HEK293 (cell line): ENCODE measurements around the gene INPP5D.

Source experiments
- CTCF ChIA-PET: fragments of 350-600 bp; formaldehyde crosslinking; extraction: SDS; loops from one replicate; lab custom pipeline; 2021; ENCODE audit warnings: antibody characterized with exemption; lab: Yijun Ruan, JAX
- POLR2A ChIA-PET: fragments of 300-600 bp; formaldehyde crosslinking; extraction: SDS; loops from one replicate; lab custom pipeline; 2020; ENCODE audit warnings: antibody characterized with exemption, inconsistent platforms; lab: Yijun Ruan, JAX
- H3K27ac ChIP-seq: fragments of 200-500 bp; sonication (Bioruptor generic); 2 replicates; pipeline ENCODE4 v1.5.1; 2014; ENCODE audit warnings: low read depth, low read length, control low read depth, inconsistent platforms; ENCODE audit errors: extremely low read depth
- H3K36me3 ChIP-seq, 2 experiments: fragments of 200-500 bp in 1 of 2; sonication (Bioruptor generic) in 1 of 2; 1 replicate in 1 of 2; 2 replicates in 1 of 2; pipeline ENCODE4 v1.5.1; 2014 to 2017; ENCODE audit warnings: inconsistent platforms in 2 of 2, low read length in 2 of 2; ENCODE audit not compliant: control insufficient read depth in 2 of 2, insufficient read depth in 1 of 2
- H3K4me1 ChIP-seq: fragments of 200-500 bp; sonication (Bioruptor generic); 2 replicates; pipeline ENCODE4 v1.5.1; 2014; ENCODE audit warnings: mild to moderate bottlenecking, low read length, inconsistent platforms; ENCODE audit not compliant: control insufficient read depth, insufficient read depth
- H3K4me3 ChIP-seq: 2 replicates; pipeline ENCODE4 v1.5.1; 2011; ENCODE audit warnings: low read depth, mild to moderate bottlenecking, control low read depth, low read length, moderate library complexity
- H3K9me3 ChIP-seq: fragments of 200-500 bp; sonication (Bioruptor generic); 2 replicates; pipeline ENCODE4 v1.5.1; 2014; ENCODE audit warnings: low read depth, low read length, inconsistent platforms; ENCODE audit not compliant: control insufficient read depth, insufficient read depth
- GLIS1 ChIP-seq: fragments of 450-650 bp; formaldehyde crosslinking; IDR thresholded peaks from 2 replicates; pipeline ENCODE4 v1.5.1; 2016; ENCODE audit warnings: missing biosample characterization, missing genetic modification characterization
- HOXA7 ChIP-seq: sonication (generic); formaldehyde crosslinking; IDR thresholded peaks from 2 replicates; pipeline ENCODE4 v1.8.1; 2022; ENCODE audit warnings: missing genetic modification reagents, borderline replicate concordance
- HOXD13 ChIP-seq: sonication (generic); formaldehyde crosslinking; IDR thresholded peaks from 2 replicates; pipeline ENCODE4 v1.8.0; 2022; ENCODE audit warnings: missing genetic modification reagents, borderline replicate concordance
- IKZF3 ChIP-seq: fragments of 450-650 bp; IDR thresholded peaks from 2 replicates; pipeline ENCODE4 v1.5.0; 2018; ENCODE audit warnings: missing biosample characterization, mild to moderate bottlenecking, missing genetic modification characterization, moderate library complexity
- OVOL3 ChIP-seq: fragments of 450-650 bp; formaldehyde crosslinking; IDR thresholded peaks from 2 replicates; pipeline ENCODE4 v1.5.1; 2016; ENCODE audit warnings: missing biosample characterization, missing genetic modification characterization
- RBAK ChIP-seq: fragments of 450-650 bp; formaldehyde crosslinking; IDR thresholded peaks from 2 replicates; pipeline ENCODE4 v1.5.1; 2016; ENCODE audit warnings: missing biosample characterization, missing genetic modification characterization
- SP7 ChIP-seq: fragments of 450-650 bp; formaldehyde crosslinking; IDR thresholded peaks from 2 replicates; pipeline ENCODE4 v1.5.1; 2016; ENCODE audit warnings: missing biosample characterization, missing genetic modification characterization
- YY1 ChIP-seq: fragments of 450-650 bp; formaldehyde crosslinking; IDR thresholded peaks from 2 replicates; pipeline ENCODE4 v1.5.1; 2018; ENCODE audit warnings: missing biosample characterization, missing genetic modification characterization
- ZBTB8A ChIP-seq: fragments of 450-650 bp; formaldehyde crosslinking; IDR thresholded peaks from 2 replicates; pipeline ENCODE4 v1.5.1; 2016; ENCODE audit warnings: missing biosample characterization, missing genetic modification characterization
- ZNF112 ChIP-seq: fragments of 450-650 bp; formaldehyde crosslinking; IDR thresholded peaks from 2 replicates; pipeline ENCODE4 v1.5.0; 2017; ENCODE audit warnings: missing biosample characterization, missing genetic modification characterization
- ZNF114 ChIP-seq: fragments of 450-650 bp; formaldehyde crosslinking; IDR thresholded peaks from 2 replicates; pipeline ENCODE4 v1.5.0; 2017; ENCODE audit warnings: missing biosample characterization, missing genetic modification characterization
- ZNF140 ChIP-seq: fragments of 450-650 bp; formaldehyde crosslinking; IDR thresholded peaks from 2 replicates; pipeline ENCODE4 v1.5.1; 2016; ENCODE audit warnings: missing biosample characterization, missing genetic modification characterization
- ZNF596 ChIP-seq: fragments of 450-650 bp; IDR thresholded peaks from 2 replicates; pipeline ENCODE4 v1.5.0; 2018; ENCODE audit warnings: missing biosample characterization, mild to moderate bottlenecking, missing genetic modification characterization, moderate library complexity
- ZNF660 ChIP-seq: fragments of 450-650 bp; IDR thresholded peaks from 2 replicates; pipeline ENCODE4 v1.5.1; 2018; ENCODE audit warnings: missing biosample characterization, mild to moderate bottlenecking, missing genetic modification characterization
- ZNF747 ChIP-seq: fragments of 450-650 bp; formaldehyde crosslinking; IDR thresholded peaks from 2 replicates; pipeline ENCODE4 v1.5.1; 2016; ENCODE audit warnings: missing biosample characterization, missing genetic modification characterization
- TF ChIP-seq, protein P1 (sequence below): fragments of 450-650 bp; formaldehyde crosslinking; optimal IDR thresholded peaks from 2 replicates; pipeline ENCODE3; 2016; ENCODE audit warnings: missing biosample characterization, mild to moderate bottlenecking, missing genetic modification characterization

INPP5D gene

GRCh38 chr2:233252227-233252626 is 192.1 kb downstream of the INPP5D start:
- CTCF ChIA-PET, result interaction anchor here (0.6 to 3.0 kb wide), 12 partner anchors 12 to 790 kb away, joined by 3 to 20 read pairs (median 4); no protein-coding TSS in a partner anchor
- Histone ChIP-seq H3K36me3 (peaks cover 12 to 36% of the 10 kb centered on the region in 2 experiments), H3K4me3 (peak overlapping the region; percentile 98), H3K27ac (no peak overlapping the region), H3K4me1 (no peaks in the 10 kb centered on the region), H3K9me3 (no peaks in the 10 kb centered on the region)
- POLR2A ChIA-PET, result interaction anchor here (1.2 kb wide), 1 partner anchor 50 kb away, joined by 3 read pairs; no protein-coding TSS in a partner anchor
- TF ChIP-seq ZNF140 (tag by site-specific recombination) (no peak), ZNF747 (tag by site-specific recombination) (no peak), ZNF660 (tag by site-specific recombination) (no peak), ZNF596 (tag by site-specific recombination) (no peak), GLIS1 (tag by site-specific recombination) (no peak), ZNF114 (tag by site-specific recombination) (no peak), HOXA7 (no peak), HOXD13 (CRISPR knock-in tag) (no peak), ZBTB8A (tag by site-specific recombination) (no peak), YY1 (tag by site-specific recombination) (no peak), ZNF112 (tag by site-specific recombination) (no peak), IKZF3 (tag by site-specific recombination) (no peak), RBAK (tag by site-specific recombination) (no peak), SP7 (no peak)

- H3K9me3 ChIP-seq, result no peaks in the 10 kb centered on the region
- H3K4me3 ChIP-seq, result no peak overlapping the region
- no peak for TF ChIP-seq ZNF747 (tag by site-specific recombination)
- H3K36me3 ChIP-seq, result peaks cover 27 to 64% of the 10 kb centered on the region in 2 experiments
- ChIA-PET POLR2A (no interaction called here), CTCF (interaction anchor here (0.6 kb wide), 1 partner anchor 46 kb away, joined by 3 read pairs; no protein-coding TSS in a partner anchor)
- H3K27ac ChIP-seq, result no peak overlapping the region
- no peaks in the 10 kb centered on the region for H3K4me1 ChIP-seq
These were observed 195.0 kb downstream of the INPP5D start for GRCh38 chr2:233255151-233255550.

- ChIA-PET POLR2A (no interaction called here), CTCF (interaction anchor here (0.6 kb wide), 1 partner anchor 586 kb away, joined by 3 read pairs; no protein-coding TSS in a partner anchor)
- H3K9me3 ChIP-seq, result no peaks in the 10 kb centered on the region
- no peak overlapping the region for H3K27ac ChIP-seq
- no peaks in the 10 kb centered on the region for H3K4me1 ChIP-seq
- H3K4me3 ChIP-seq, result no peak overlapping the region
- H3K36me3 ChIP-seq, result peaks cover 36 to 73% of the 10 kb centered on the region in 2 experiments
- no peak for TF ChIP-seq OVOL3 (tag by site-specific recombination)
- TF ChIP-seq, protein P1, sequence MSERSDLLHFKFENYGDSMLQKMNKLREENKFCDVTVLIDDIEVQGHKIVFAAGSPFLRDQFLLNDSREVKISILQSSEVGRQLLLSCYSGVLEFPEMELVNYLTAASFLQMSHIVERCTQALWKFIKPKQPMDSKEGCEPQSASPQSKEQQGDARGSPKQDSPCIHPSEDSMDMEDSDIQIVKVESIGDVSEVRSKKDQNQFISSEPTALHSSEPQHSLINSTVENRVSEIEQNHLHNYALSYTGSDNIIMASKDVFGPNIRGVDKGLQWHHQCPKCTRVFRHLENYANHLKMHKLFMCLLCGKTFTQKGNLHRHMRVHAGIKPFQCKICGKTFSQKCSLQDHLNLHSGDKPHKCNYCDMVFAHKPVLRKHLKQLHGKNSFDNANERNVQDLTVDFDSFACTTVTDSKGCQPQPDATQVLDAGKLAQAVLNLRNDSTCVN (tag by site-specific recombination), result no peak
These were observed 195.9 kb downstream of the INPP5D start for GRCh38 chr2:233256048-233256447.
